Bronchial epithelial cell (primary cell): Measurements from ENCODE around the gene LIPC. TPM values are rescaled to one million over a fixed set of nuclear protein-coding genes. Genes with fewer than 3 reads are reported as not detected.

Experiments
- DNase-seq: peaks from one replicate; pipeline ENCODE4 v3.0.0-alpha.2; 2010; ENCODE audit warnings: low read depth
- FAIRE-seq: peaks from 2 replicates; lab custom pipeline; 2011; peaks lifted over from hg19 to GRCh38; lab: Jason Lieb, UNC
- H3K27me3 ChIP-seq: 2 replicates; pipeline ENCODE4 v1.5.1; 2011; ENCODE audit warnings: low read length; ENCODE audit not compliant: control insufficient read depth, insufficient read depth
- H3K36me3 ChIP-seq: 2 replicates; pipeline ENCODE4 v1.5.1; 2011; ENCODE audit warnings: low read length; ENCODE audit not compliant: control insufficient read depth, insufficient read depth
- H3K4me3 ChIP-seq: 2 replicates; pipeline ENCODE4 v1.5.1; 2011; ENCODE audit warnings: mild to moderate bottlenecking, low read depth, low read length, control low read depth
- CTCF ChIP-seq: IDR thresholded peaks from 2 replicates; pipeline ENCODE4 v1.5.1; 2011; ENCODE audit warnings: mild to moderate bottlenecking, moderate library complexity, low read length, control low read depth, inconsistent platforms; ENCODE audit not compliant: insufficient read depth, severe bottlenecking
- total RNA-seq: library from RNA; depleted of rRNA; stranded (reverse); fragments of >200 nt; gene quantifications from 2 replicates; pipeline ENCODE4 v1.2.1, GENCODE V29; 2014

The LIPC gene
- total RNA-seq, 1 donor from 2014 or later = 0.26 TPM

GRCh38 chr15:58489289-58490085, 57.7 kb downstream of the LIPC start:
- DNase-seq = no peak

GRCh38 chr15:58490086-58490887, 58.5 kb downstream of the LIPC start:
- no peaks in the 10 kb centered on the region for H3K36me3 ChIP-seq
- no peaks in the 10 kb centered on the region for H3K27me3 ChIP-seq
- TF ChIP-seq CTCF = no peak
- DNase-seq = no peak
- H3K4me3 ChIP-seq = no peak overlapping the region
- no peak for FAIRE-seq

More at GRCh38 chr15:58489289-58490085, 57.7 kb downstream of the LIPC start:
- Histone ChIP-seq H3K27me3 (no peaks in the 10 kb centered on the region), H3K4me3 (no peak overlapping the region), H3K36me3 (no peaks in the 10 kb centered on the region)
- TF ChIP-seq CTCF = no peak
- FAIRE-seq = no peak

- TF ChIP-seq CTCF = no peak
- H3K27me3 ChIP-seq = no peaks in the 10 kb centered on the region
- H3K4me3 ChIP-seq = no peak overlapping the region
- H3K36me3 ChIP-seq = no peaks in the 10 kb centered on the region
- DNase-seq (no peak), FAIRE-seq (no peak)
These were observed 59.2 kb downstream of the LIPC start for GRCh38 chr15:58490888-58491473.

- Histone ChIP-seq H3K36me3 (no peaks in the 10 kb centered on the region), H3K27me3 (no peaks in the 10 kb centered on the region), H3K4me3 (no peak overlapping the region)
- DNase-seq = no peak
- TF ChIP-seq CTCF = no peak
- peak; percentile 18 for FAIRE-seq
These were observed 59.9 kb downstream of the LIPC start for GRCh38 chr15:58491499-58492202.

- no peak for TF ChIP-seq CTCF
- DNase-seq = no peak
These were observed 61.0 kb downstream of the LIPC start for GRCh38 chr15:58492661-58493397.

More at GRCh38 chr15:58492661-58493397, 61.0 kb downstream of the LIPC start:
- no peak for FAIRE-seq
- H3K27me3 ChIP-seq = no peaks in the 10 kb centered on the region
- H3K4me3 ChIP-seq = no peak overlapping the region
- H3K36me3 ChIP-seq = no peaks in the 10 kb centered on the region
